ENCODE data around the gene GLP1R. TPM values are rescaled to one million over a fixed set of nuclear protein-coding genes. Genes with fewer than 3 reads are reported as not detected.
A peak's percentile ranks its signal among the peaks of the same experiment; 100 is the strongest.

Gene GLP1R
- total RNA-seq, 8 experiments from 2014 or later: 0.05 to 0.71 (median 0.14) TPM; not detected in 3

DNA sequence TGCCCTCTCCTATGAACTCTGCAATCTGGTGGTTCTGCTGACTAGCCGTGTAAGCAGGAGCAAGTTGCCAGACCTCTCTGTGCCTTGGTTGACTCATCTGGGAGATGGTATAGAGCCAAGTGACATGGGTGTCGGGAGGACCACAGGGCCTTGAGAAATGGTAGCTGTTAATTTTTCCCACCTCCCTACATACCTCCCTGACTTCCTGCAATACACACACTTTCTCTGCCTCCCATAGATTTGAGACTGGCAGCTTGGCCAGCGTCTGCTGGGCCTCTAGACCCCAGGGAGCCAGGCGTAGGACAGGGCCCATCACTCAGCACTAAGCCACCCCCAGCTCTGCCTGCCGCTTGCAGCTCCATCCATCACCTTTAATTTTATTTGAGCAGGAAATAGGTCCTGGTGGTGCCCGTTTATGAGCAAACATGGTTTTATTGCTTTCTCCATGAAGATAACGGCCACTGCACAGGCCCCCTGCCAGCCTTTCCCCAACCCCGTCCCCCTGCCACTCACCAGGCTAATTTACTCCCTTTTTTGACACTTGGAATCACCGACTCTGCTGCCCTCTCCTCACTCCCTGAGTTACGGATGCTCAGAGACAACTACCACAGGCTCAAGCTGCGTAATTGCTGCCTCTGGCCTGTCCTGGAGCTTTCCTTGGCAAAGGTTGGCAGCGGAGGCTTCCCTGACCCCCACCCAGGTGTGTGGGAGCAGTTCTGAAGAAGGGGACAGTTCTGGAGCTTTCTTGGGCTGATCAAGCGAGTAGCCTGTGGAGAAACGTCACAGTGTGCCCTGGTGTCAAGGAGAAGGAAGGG is 11.1 kb downstream of the GLP1R start:
- ATAC-seq (replicated peaks in 6 of 8): peak in 3 of 8 experiments; percentile 35 to 93 (median 82)
- in situ Hi-C loops (cut with MboI; ENCODE audit: low pct_unique_long_range_greater_than_20kb in 2 of 9, low sequenced_read_pairs in 9 of 9, unreplicated experiment in 9 of 9): no loop called here
- no peak overlapping the region for H3K27ac ChIP-seq
- peaks cover 4 to 7% of the 10 kb centered on the region in 2 donors for H3K4me1 ChIP-seq (replicated peaks in 1 of 2)
- no peak overlapping the region for H3K4me3 ChIP-seq
- 0 to 58% (median 35%) methylated on average over 1 to 4 of the region's 14 CpGs; no CpG with 5 or more reads in 4 of the 10 experiments for WGBS, 10 experiments

DNA sequence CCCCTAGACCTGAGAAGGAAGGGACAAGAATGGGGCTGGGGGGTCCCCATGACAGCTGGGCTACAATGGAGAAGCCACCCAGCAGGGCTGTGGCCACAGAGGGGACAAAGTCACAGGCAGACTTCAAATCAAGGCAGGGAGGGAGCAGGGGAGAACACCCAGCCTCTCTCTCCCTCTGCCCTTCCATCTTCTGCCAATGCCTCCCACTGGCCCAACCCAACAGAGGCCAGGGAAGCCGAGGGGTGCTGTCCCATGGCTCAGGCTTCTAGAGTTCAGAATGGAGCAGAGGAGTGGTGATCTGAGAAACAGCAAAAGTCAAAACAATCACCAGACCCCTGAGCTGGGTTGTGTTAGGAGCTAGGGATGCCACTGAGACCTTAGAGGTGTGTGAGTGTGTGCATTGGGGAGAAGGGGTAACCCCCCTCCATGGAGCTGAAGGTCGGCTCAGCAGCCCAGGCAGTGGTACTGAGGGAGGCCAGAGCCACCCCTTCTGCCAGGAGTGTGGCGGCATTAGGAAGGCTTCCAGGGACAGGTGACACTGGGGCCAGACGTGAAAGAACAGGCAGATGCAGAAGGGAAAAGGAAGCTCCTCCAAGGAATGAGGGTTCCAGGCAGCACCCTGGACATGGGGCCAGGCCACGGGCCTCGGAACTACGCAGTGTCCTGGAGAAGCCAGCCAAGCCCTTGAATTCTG is 12.0 kb downstream of the GLP1R start:
- in situ Hi-C loops (cut with MboI; ENCODE audit: low pct_unique_long_range_greater_than_20kb in 2 of 9, low sequenced_read_pairs in 9 of 9, unreplicated experiment in 9 of 9): no loop called here
- peaks cover 4 to 7% of the 10 kb centered on the region in 2 donors for H3K4me1 ChIP-seq (replicated peaks in 1 of 2)
- H3K4me3 ChIP-seq: no peak overlapping the region
- H3K27ac ChIP-seq: no peak overlapping the region
- no peak for ATAC-seq (replicated peaks in 6 of 8)
- WGBS, 10 experiments: 80 to 100% (median 90%) methylated on average over 1 to 3 of the region's 7 CpGs; no CpG with 5 or more reads in 4 of the 10 experiments

DNA sequence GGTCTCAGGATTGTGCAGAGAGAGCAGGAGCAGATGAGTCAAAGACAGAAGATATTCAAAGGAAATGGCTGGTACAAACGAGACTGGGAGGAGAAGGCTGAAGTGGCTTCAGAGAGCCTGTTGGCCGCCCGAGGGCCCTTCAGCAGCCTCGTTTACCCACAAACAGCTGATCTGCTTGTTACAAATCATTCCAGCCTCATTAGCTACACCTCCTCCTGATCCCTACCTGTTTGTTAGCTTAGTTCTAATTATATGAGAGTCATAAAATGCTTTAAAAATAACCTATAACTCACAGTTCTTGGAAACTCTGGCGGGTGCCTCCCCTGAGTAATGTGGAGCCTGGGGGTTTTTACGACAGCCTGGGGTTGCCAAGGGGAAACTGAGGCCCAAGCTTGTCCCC is 12.6 kb downstream of the GLP1R start:
- Histone ChIP-seq H3K4me1 (replicated peaks in 1 of 2) (peaks cover 4 to 7% of the 10 kb centered on the region in 2 donors), H3K27ac (no peak overlapping the region), H3K4me3 (no peak overlapping the region)
- whole genome bisulfite sequencing, 10 experiments: 0 to 72% (median 63%) methylated on average over 1 to 6 of the region's 6 CpGs; no CpG with 5 or more reads in 3 of the 10 experiments
- in situ Hi-C loops (cut with MboI; ENCODE audit: low pct_unique_long_range_greater_than_20kb in 2 of 9, low sequenced_read_pairs in 9 of 9, unreplicated experiment in 9 of 9): no loop called here
- ATAC-seq (replicated peaks in 6 of 8): no peak

DNA sequence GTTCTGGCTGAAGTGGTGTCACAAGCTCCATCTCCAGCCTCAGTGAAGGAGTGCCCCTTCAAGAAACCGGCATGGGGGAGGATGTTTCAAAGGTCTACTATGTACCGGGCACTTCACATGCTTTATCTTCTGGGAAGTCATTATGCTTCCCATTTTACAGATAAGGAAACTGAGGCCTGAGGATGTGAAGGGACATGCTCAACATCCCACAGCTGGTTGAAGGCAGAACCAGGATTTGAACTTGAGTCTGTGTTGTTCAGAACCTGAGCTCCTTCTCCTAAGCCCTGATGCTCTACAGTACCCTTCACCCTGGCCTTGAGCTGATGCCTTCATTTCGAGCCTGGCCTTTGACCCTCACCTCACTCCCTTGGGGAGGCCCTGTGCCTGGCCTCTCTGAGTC is 13.0 kb downstream of the GLP1R start:
- Histone ChIP-seq H3K4me3 (no peak overlapping the region), H3K4me1 (replicated peaks in 1 of 2) (peaks cover 4 to 7% of the 10 kb centered on the region in 2 donors), H3K27ac (no peak overlapping the region)
- ATAC-seq (replicated peaks in 6 of 8): no peak
- 10 to 100% (median 80%) methylated on average over 1 to 3 of the region's 3 CpGs; no CpG with 5 or more reads in 4 of the 10 experiments for WGBS, 10 experiments
- in situ Hi-C loops (cut with MboI; ENCODE audit: low pct_unique_long_range_greater_than_20kb in 2 of 9, low sequenced_read_pairs in 9 of 9, unreplicated experiment in 9 of 9): no loop called here

DNA sequence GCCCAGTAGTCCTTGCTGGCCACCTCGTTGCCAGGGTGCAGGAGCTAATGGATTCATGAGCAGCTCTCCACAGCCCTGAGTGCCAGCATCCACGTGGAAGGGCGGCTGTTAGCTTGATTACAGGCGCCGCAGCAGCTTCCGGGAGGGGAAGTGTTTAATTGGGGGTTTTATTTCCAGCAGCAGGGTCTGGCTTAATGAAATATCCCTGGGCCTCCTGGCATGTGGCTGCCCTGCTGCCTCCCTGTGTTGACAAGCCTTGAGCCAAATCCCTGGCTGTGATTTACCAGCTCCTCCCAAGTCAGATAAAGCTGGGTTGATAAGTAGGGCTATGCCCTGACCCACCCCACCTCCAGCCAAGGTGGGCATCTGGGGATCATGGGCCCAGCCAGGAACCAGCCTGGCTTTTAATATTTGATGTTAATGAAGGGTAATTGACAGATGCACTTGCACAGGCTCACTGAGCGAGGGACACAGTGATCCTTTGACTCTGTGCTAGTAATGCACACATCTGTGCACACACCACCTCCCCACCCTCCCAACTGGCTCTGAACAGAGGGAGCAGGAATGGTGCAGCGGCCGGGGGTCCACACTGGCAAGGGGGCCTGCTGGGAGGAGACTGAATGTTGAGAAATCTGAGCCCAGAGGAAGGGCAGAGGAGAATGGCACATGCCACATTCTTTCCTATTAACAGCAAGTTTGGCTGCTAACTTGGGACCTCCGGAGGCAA is 13.6 kb downstream of the GLP1R start:
- H3K4me1 ChIP-seq (replicated peaks in 1 of 2): peaks cover 4 to 7% of the 10 kb centered on the region in 2 donors
- H3K27ac ChIP-seq: no peak overlapping the region
- ATAC-seq (replicated peaks in 6 of 8): no peak
- in situ Hi-C loops (cut with MboI; ENCODE audit: low pct_unique_long_range_greater_than_20kb in 2 of 9, low sequenced_read_pairs in 9 of 9, unreplicated experiment in 9 of 9): no loop called here
- no peak overlapping the region for H3K4me3 ChIP-seq
- WGBS, 10 experiments: 0 to 100% (median 60%) methylated on average over 1 to 4 of the region's 10 CpGs; no CpG with 5 or more reads in 2 of the 10 experiments

DNA sequence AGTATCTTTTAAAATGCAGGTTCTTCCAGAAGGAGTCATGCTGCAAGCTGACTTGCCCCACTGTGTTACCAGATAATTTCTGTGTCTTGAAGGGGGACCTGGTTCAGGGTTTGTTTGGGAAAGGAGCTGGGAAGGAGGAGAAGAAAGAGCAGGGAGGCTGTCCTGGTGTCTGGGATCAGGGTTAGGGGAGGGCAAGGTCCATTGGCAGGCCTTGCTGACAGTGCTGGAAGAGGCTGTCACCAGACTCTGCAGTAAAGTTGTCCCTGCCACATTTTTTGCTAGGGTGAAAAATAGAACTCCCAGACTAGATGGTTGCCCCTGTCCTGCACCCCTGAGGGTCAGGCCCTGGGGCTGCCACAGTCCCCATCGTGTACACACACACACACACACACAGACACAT is 14.9 kb downstream of the GLP1R start:
- H3K4me1 ChIP-seq (replicated peaks in 1 of 2): peaks cover 4 to 7% of the 10 kb centered on the region in 2 donors
- H3K4me3 ChIP-seq: no peak overlapping the region
- in situ Hi-C loops (cut with MboI; ENCODE audit: low pct_unique_long_range_greater_than_20kb in 2 of 9, low sequenced_read_pairs in 9 of 9, unreplicated experiment in 9 of 9): no loop called here
- no peak overlapping the region for H3K27ac ChIP-seq
- WGBS, 10 experiments: 0 to 67% (median 20%) methylated on average over 1 of the region's 1 CpG; no CpG with 5 or more reads in 7 of the 10 experiments
- no peak for ATAC-seq (replicated peaks in 6 of 8)

DNA sequence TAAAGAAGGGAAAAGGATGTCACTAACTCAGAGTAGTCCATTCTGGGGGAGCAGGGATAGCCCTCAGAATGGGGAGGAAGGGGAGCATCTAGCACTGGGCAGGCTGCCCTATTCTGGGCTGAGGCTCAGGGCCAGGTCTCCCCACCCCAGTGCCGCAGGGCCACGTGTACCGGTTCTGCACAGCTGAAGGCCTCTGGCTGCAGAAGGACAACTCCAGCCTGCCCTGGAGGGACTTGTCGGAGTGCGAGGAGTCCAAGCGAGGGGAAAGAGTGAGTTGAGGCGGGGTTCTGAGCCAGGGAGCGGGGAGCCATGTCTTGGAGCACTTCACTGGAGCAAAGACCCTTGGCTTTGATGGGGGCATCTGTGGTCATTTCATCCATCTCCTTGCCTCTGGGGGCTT is 17.0 kb downstream of the GLP1R start:
- no peak for ATAC-seq (replicated peaks in 6 of 8)
- in situ Hi-C loops (cut with MboI; ENCODE audit: low pct_unique_long_range_greater_than_20kb in 2 of 9, low sequenced_read_pairs in 9 of 9, unreplicated experiment in 9 of 9): no loop called here
- 55 to 100% (median 94%) methylated on average over 3 to 7 of the region's 8 CpGs; no CpG with 5 or more reads in 7 of the 10 experiments for WGBS, 10 experiments

DNA sequence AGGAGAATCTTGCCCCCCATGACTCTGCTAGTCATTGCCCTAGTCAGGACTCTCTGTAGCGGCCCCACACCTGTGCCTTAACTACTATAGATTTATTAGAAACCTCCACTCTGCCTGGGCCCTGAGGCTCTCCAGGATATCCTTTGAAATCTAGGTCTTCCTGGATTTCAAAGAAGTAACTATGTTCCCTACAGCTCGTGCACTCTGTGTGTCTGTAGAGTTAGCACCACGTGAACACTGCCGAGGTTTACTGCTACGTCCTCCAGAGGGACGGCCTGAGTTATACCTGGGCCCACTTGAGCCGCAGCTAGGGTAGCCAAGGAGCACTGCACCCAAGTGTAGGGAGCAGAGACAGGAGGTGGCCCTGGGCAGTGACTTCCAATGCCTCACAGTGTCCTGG is 19.8 kb downstream of the GLP1R start:
- no peaks in the 10 kb centered on the region for H3K4me1 ChIP-seq (replicated peaks in 1 of 2)
- in situ Hi-C loops (cut with MboI; ENCODE audit: low pct_unique_long_range_greater_than_20kb in 2 of 9, low sequenced_read_pairs in 9 of 9, unreplicated experiment in 9 of 9): no loop called here
- no peak overlapping the region for H3K4me3 ChIP-seq
- WGBS, 10 experiments: 0 to 87% (median 77%) methylated on average over 1 to 6 of the region's 7 CpGs; no CpG with 5 or more reads in 5 of the 10 experiments
- ATAC-seq (replicated peaks in 6 of 8): no peak
- H3K27ac ChIP-seq: no peak overlapping the region

More for the DNA sequence above, 17.0 kb downstream of the GLP1R start:
- H3K27ac ChIP-seq: no peak overlapping the region
- H3K4me1 ChIP-seq (replicated peaks in 1 of 2): no peaks in the 10 kb centered on the region
- no peak overlapping the region for H3K4me3 ChIP-seq

DNA sequence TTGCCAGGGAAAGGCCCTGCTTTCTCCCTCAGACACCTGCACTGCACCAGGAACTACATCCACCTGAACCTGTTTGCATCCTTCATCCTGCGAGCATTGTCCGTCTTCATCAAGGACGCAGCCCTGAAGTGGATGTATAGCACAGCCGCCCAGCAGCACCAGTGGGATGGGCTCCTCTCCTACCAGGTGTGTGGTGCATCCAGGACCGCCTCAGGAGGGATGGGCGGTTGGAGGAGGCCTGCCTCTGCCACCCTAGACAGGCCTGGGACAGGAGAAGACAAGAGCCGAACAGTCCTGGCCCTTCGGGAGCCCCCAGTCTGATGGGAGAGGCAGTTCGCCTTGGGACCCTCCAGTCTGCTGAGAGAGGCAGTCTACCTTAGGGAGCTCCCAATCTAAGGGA is 24.2 kb downstream of the GLP1R start:
- no peak for ATAC-seq (replicated peaks in 6 of 8)
- WGBS, 10 experiments: 7 to 100% (median 84%) methylated on average over 1 to 5 of the region's 9 CpGs; no CpG with 5 or more reads in 6 of the 10 experiments
- H3K4me1 ChIP-seq (replicated peaks in 1 of 2): peaks cover 18 to 23% of the 10 kb centered on the region in 2 donors
- in situ Hi-C loops (cut with MboI; ENCODE audit: low pct_unique_long_range_greater_than_20kb in 2 of 9, low sequenced_read_pairs in 9 of 9, unreplicated experiment in 9 of 9): no loop called here
- no peak overlapping the region for H3K4me3 ChIP-seq
- H3K27ac ChIP-seq: no peak overlapping the region

DNA sequence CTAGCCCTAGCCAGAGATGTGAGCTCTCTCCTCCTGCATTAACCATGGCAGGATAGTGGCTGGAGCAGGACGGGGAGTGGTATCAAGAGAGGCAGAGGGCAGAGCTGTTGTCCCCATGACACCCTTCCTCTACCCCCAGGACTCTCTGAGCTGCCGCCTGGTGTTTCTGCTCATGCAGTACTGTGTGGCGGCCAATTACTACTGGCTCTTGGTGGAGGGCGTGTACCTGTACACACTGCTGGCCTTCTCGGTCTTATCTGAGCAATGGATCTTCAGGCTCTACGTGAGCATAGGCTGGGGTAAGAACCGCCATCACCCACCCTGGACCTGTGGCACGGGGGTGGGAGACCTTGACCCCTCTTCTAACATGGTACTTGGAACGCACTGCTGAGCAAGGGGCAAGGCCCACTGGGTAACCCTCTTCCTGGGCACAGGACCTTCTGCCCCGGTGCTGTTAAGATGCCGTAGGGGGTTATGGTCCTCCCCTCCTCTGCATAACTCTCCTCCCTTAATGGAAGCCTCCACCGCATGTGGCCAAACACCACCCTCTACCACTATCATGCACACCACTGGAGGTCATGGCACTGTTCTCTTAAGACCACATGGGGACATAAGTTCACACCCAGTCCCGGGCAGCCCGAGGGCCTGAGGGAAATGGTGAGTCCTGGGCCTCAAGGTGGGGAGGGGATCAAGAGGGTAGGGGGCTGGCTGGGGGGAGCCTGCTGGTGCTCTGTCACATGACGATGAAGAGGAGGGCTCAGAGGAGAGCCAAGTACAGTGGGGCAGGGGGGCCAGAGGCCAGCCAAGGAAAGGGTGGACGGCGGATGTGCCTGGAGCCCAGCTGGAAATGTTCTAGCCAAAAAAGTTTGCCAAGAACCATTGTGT is 25.1 kb downstream of the GLP1R start:
- Histone ChIP-seq H3K4me3 (no peak overlapping the region), H3K4me1 (replicated peaks in 1 of 2) (peaks cover 18 to 23% of the 10 kb centered on the region in 2 donors), H3K27ac (no peak overlapping the region)
- ATAC-seq (replicated peaks in 6 of 8): no peak
- WGBS, 10 experiments: 0 to 95% (median 79%) methylated on average over 1 to 8 of the region's 17 CpGs; no CpG with 5 or more reads in 4 of the 10 experiments
- in situ Hi-C loops (cut with MboI; ENCODE audit: low pct_unique_long_range_greater_than_20kb in 2 of 9, low sequenced_read_pairs in 9 of 9, unreplicated experiment in 9 of 9): no loop called here

DNA sequence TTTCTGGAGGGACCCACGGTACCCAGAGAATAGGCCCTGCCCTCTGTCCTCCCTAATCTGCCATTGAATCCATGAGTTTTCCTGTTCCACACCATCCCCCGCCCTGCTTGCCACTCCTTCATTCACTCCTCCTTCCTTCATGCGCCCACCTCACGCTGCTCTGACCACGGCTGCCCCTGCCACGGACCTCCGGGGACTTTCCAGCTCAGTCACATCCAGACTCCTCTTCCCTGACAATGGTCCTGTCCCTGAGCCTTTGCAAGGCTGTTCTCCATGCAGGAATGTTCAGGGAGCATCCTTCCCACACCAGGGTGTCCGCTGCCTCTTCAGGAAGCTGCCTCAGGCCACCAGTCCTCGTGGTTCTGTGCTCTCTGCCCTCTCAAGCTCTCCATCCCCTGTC is 25.9 kb downstream of the GLP1R start:
- Histone ChIP-seq H3K4me1 (replicated peaks in 1 of 2) (peaks cover 18 to 24% of the 10 kb centered on the region in 2 donors), H3K4me3 (no peak overlapping the region), H3K27ac (no peak overlapping the region)
- in situ Hi-C loops (cut with MboI; ENCODE audit: low pct_unique_long_range_greater_than_20kb in 2 of 9, low sequenced_read_pairs in 9 of 9, unreplicated experiment in 9 of 9): no loop called here
- WGBS, 10 experiments: 15 to 90% (median 74%) methylated on average over 2 to 7 of the region's 9 CpGs; no CpG with 5 or more reads in 4 of the 10 experiments
- ATAC-seq (replicated peaks in 6 of 8): no peak

Data from motor neuron (in vitro differentiated cells).